A549 treated with Hydrocortisone at 1 μM for 4 hours (cell line): ENCODE data around the gene PLXNB3. TPM values are rescaled to one million over a fixed set of nuclear protein-coding genes. Genes with fewer than 3 reads are reported as not detected.

ENCODE experiments used
- total RNA-seq: library from RNA; stranded (reverse); fragments of 200-300 nt; extraction: Qiagen RNA extraction; gene quantifications from 5 replicates; pipeline ENCODE4 v1.2.3, GENCODE V29; 2022

PLXNB3 gene
- total RNA-seq = 3.1 to 4.0 TPM (median 3.6 TPM) in 5 replicates

GRCh38 chrX:153763989-153764755 lies at the start of gene PLXNB3:
PLXNB3 (plus strand) TSS chrX:153764249; CDS start chrX:153765536, 1,287 bp downstream.

GRCh38 chrX:153724252-153725038 lies 39.6 kb upstream of the PLXNB3 start, which contains the start of the genes ABCD1 and BCAP31:
ABCD1 (plus strand) TSS chrX:153724856; CDS start chrX:153725267, 411 bp downstream.
BCAP31 (minus strand) TSS chrX:153724387; CDS start chrX:153723244, 1,143 bp downstream.

GRCh38 chrX:153780678-153781427 lies 16.8 kb downstream of the PLXNB3 start, which contains the start of gene SRPK3:
SRPK3 (plus strand) TSS chrX:153781041; CDS start chrX:153781087, 46 bp downstream.

GRCh38 chrX:153794018-153794896 lies 30.2 kb downstream of the PLXNB3 start, which contains the start of the genes IDH3G and SSR4:
IDH3G (minus strand) TSS chrX:153794375; CDS start chrX:153794326, 49 bp downstream.
SSR4 (plus strand) TSS chrX:153794668; CDS start chrX:153794688, 20 bp downstream.

Other genes starting within 250 kb of the PLXNB3 start
- gene ATP2B3, start 246.6 kb upstream of the PLXNB3 start, total RNA-seq = 0.05 to 0.31 TPM (median 0.12 TPM) in 5 replicates
- gene CCNQ, start 165.1 kb upstream of the PLXNB3 start, total RNA-seq = 40.9 to 59.7 TPM (median 57.6 TPM) in 5 replicates
- 1.0 to 1.6 TPM (median 1.5 TPM) in 5 replicates for gene DUSP9, start 117.0 kb upstream of the PLXNB3 start, total RNA-seq
- 0.13 to 0.44 TPM (median 0.26 TPM) in 3 of 5 replicates, not detected in the others for gene PNCK, start 90.4 kb upstream of the PLXNB3 start, total RNA-seq
- 10.0 to 14.5 TPM (median 12.6 TPM) in 5 replicates for gene SLC6A8, start 76.3 kb upstream of the PLXNB3 start, total RNA-seq
- gene BCAP31, start 39.9 kb upstream of the PLXNB3 start, total RNA-seq = 351 to 491 TPM (median 368 TPM) in 5 replicates
- 2.5 to 4.0 TPM (median 3.6 TPM) in 5 replicates for gene ABCD1, start 39.4 kb upstream of the PLXNB3 start, total RNA-seq
- 0.02 to 0.13 TPM (median 0.05 TPM) in 4 of 5 replicates, not detected in the other for gene SRPK3, start 16.8 kb downstream of the PLXNB3 start, total RNA-seq
- gene IDH3G, start 30.1 kb downstream of the PLXNB3 start, total RNA-seq = 58.1 to 62.0 TPM (median 60.2 TPM) in 5 replicates
- gene SSR4, start 30.4 kb downstream of the PLXNB3 start, total RNA-seq = 313 to 452 TPM (median 397 TPM) in 5 replicates
- gene PDZD4, start 66.3 kb downstream of the PLXNB3 start, total RNA-seq = 2.9 to 3.7 TPM (median 3.4 TPM) in 5 replicates
- gene L1CAM, start 121.9 kb downstream of the PLXNB3 start, total RNA-seq = 16.9 to 22.0 TPM (median 19.7 TPM) in 5 replicates
- gene AVPR2, start 140.4 kb downstream of the PLXNB3 start, total RNA-seq = 0.07 TPM in 1 of 5 replicates, not detected in the others
- 1.3 to 2.1 TPM (median 1.4 TPM) in 5 replicates for gene ARHGAP4, start 162.0 kb downstream of the PLXNB3 start, total RNA-seq
- 197 to 239 TPM (median 216 TPM) in 5 replicates for gene NAA10, start 170.8 kb downstream of the PLXNB3 start, total RNA-seq
- 0.10 to 0.36 TPM (median 0.18 TPM) in 4 of 5 replicates, not detected in the other for gene RENBP, start 180.4 kb downstream of the PLXNB3 start, total RNA-seq
- gene HCFC1, start 207.6 kb downstream of the PLXNB3 start, total RNA-seq = 34.4 to 39.5 TPM (median 36.7 TPM) in 5 replicates
- 5.2 to 7.2 TPM (median 5.4 TPM) in 5 replicates for gene TMEM187, start 208.5 kb downstream of the PLXNB3 start, total RNA-seq